Fibroblast of pulmonary artery (primary cell): ENCODE measurements around the gene IL6R.
A peak's percentile ranks its signal among the peaks of the same experiment; 100 is the strongest.

Source experiments
- DNase-seq: peaks from one replicate; pipeline ENCODE4 v3.0.0-alpha.2; 2010; ENCODE audit warnings: low read depth
- H3K4me3 ChIP-seq: replicated peaks from 2 replicates; pipeline ENCODE4 v1.5.1; 2011; ENCODE audit warnings: low read depth, mild to moderate bottlenecking, control low read depth, low read length, moderate library complexity
- TF ChIP-seq, protein P1 (sequence below): IDR thresholded peaks from 2 replicates; pipeline ENCODE4 v1.5.1; 2011; ENCODE audit warnings: mild to moderate bottlenecking, control low read depth, low read length, inconsistent platforms; ENCODE audit errors: missing control alignments

The IL6R gene

GRCh38 chr1:154493276-154493675, 88.1 kb downstream of the IL6R start:
- no peak for DNase-seq
- H3K4me3 ChIP-seq: no peak overlapping the region
- TF ChIP-seq, protein P1, sequence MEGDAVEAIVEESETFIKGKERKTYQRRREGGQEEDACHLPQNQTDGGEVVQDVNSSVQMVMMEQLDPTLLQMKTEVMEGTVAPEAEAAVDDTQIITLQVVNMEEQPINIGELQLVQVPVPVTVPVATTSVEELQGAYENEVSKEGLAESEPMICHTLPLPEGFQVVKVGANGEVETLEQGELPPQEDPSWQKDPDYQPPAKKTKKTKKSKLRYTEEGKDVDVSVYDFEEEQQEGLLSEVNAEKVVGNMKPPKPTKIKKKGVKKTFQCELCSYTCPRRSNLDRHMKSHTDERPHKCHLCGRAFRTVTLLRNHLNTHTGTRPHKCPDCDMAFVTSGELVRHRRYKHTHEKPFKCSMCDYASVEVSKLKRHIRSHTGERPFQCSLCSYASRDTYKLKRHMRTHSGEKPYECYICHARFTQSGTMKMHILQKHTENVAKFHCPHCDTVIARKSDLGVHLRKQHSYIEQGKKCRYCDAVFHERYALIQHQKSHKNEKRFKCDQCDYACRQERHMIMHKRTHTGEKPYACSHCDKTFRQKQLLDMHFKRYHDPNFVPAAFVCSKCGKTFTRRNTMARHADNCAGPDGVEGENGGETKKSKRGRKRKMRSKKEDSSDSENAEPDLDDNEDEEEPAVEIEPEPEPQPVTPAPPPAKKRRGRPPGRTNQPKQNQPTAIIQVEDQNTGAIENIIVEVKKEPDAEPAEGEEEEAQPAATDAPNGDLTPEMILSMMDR: no peak

DNA sequence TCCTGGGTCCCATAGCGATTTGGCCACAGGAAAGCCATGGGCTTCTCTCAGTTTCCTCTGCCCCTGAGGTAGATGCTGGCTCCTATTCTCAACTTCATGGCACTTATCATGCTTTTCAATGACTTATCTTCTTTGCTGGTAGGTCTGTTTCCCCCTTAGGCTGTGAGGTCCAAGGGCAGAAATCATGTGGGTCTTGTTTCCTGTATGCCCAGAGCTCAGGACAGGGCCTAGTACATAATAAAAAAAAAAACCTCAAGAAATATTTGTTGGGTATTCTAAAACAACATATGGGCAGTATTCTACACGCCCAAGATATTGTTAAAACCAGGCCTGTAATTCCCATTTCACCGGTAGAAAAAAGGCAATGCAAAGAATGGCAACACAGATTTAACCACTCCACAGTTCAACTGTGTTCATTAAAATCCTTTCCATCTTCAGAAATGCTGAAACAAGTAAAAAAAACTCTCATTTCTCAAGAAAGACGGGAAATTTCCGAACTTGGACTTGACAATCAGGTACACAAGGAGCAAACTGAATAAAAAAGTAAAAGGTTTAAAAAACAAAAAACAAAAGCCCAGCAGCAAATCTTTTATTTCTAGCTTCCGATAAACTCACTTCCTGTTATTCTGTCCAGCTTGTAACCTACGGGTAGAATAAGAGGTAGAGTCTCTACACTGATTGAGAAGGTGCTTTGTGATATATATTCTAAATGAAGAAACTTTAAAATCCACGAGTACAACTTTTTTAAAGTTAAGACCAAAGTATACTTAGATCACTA, 90.5 kb downstream of the IL6R start:
- DNase-seq: no peak
- H3K4me3 ChIP-seq: no peak overlapping the region
- TF ChIP-seq, protein P1: no peak

- TF ChIP-seq, protein P1: no peak
- no peak overlapping the region for H3K4me3 ChIP-seq
- no peak for DNase-seq
Observed at GRCh38 chr1:154496383-154496782, 91.2 kb downstream of the IL6R start.

- TF ChIP-seq, protein P1: no peak
- H3K4me3 ChIP-seq: no peak overlapping the region
- DNase-seq: peak; percentile 25
Observed at GRCh38 chr1:154497026-154497806, 92.1 kb downstream of the IL6R start.

DNA sequence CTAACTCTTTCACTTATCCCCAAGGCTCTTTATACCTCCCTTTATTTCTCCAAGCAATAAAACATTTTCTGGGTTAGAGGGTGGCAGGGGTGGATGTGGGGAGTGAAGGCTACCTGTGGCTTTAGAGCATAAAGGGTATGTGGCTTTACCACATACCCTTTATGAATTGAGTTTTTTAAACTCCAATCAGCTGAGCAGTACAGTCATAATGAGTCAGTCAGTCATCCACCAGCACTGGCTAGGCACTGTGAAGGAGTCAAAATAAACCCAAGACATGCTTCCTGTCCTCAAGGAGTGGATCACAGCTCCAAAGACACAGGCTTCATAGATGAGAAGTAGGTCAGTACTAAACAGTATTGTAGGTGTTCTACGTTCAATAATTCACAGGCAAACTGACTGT, 94.3 kb downstream of the IL6R start:
- H3K4me3 ChIP-seq: no peak overlapping the region
- TF ChIP-seq, protein P1: no peak
- no peak for DNase-seq

- no peak for DNase-seq
- TF ChIP-seq, protein P1: no peak
- no peak overlapping the region for H3K4me3 ChIP-seq
Observed at GRCh38 chr1:154500533-154500932, 95.4 kb downstream of the IL6R start.
